GM06990 (cell line): ENCODE data around the gene UGT1A4.

Source experiments
- DNase-seq: peaks from one replicate; pipeline ENCODE4 v3.0.0-alpha.2; 2011; ENCODE audit not compliant: insufficient read length; ENCODE audit errors: extremely low read depth
- H3K27me3 ChIP-seq: replicated peaks from 2 replicates; pipeline ENCODE4 v1.6.0; 2011; ENCODE audit warnings: low read length; ENCODE audit not compliant: control insufficient read depth, insufficient read depth
- H3K36me3 ChIP-seq: 2 replicates; pipeline ENCODE4 v1.5.1; 2011; ENCODE audit warnings: low read length; ENCODE audit not compliant: control insufficient read depth, insufficient read depth
- H3K4me3 ChIP-seq: replicated peaks from 2 replicates; pipeline ENCODE4 v1.5.1; 2011; ENCODE audit warnings: low read depth, mild to moderate bottlenecking, control low read depth, low read length
- CTCF ChIP-seq: IDR thresholded peaks from 2 replicates; pipeline ENCODE4 v1.5.1; 2011; ENCODE audit warnings: low read length, control low read depth, mild to moderate bottlenecking, inconsistent platforms; ENCODE audit not compliant: insufficient read depth, poor library complexity, severe bottlenecking

The UGT1A4 gene

DNA sequence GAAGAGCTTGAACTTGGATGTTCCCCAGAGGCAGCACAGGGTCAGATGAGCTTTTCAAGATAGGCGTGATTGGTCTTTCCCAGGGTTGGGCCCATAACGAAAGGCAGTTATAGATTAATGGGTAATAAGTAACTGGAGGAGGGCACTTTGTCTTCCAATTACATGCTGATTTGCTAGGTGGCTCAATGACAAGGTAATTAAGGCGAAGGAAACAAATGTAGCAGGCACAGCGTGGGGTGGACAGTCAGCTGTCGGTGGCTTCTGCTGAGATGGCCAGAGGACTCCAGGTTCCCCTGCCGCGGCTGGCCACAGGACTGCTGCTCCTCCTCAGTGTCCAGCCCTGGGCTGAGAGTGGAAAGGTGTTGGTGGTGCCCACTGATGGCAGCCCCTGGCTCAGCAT lies at the start of gene UGT1A4:
Gene UGT1A4 (plus strand): TSS at position 185 of the 400 bp plus-strand sequence. CDS start 85 bp downstream, at position 270.
- H3K36me3 ChIP-seq = no peaks in the 10 kb centered on the region
- DNase-seq = no peak
- H3K27me3 ChIP-seq = no peaks in the 10 kb centered on the region
- no peak within 1 kb of the TSS for H3K4me3 ChIP-seq
- no peak for TF ChIP-seq CTCF

DNA sequence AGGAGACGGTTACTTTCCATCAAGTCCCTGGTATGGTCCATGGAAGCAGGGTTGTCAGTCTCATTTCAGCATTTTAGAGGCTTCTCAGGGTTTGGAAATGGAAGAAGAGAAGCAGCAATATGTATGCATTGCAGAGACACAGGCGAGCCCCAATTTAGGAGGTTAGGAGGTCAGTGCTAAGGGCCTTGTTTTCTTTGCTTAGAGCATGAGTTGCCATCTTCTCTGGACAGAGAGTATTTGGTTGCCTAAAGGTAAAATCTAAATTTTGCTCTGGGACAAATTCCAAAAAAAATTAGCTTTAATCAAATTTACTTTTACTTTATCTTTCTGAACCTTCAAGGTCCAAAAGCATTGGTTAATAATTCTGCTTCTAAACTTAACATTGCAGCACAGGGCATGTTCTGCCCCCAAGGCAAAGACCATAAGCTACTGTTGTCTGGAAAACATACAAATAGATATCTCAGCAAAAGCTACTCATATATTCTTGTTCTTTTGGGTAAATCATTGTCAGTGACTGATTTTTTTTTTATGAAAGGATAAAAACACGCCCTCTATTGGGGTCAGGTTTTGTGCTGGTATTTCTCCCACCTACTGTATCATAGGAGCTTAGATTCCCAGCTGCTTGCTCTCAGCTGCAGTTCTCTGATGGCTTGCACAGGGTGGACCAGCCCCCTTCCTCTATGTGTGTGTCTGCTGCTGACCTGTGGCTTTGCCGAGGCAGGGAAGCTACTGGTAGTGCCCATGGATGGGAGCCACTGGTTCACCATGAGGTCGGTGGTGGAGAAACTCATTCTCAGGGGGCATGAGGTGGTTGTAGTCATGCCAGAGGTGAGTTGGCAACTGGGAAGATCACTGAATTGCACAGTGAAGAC lies 47.0 kb upstream of the UGT1A4 start, which contains the start of gene UGT1A9:
Gene UGT1A9 (plus strand): TSS at position 609 of the 872 bp plus-strand sequence. CDS start 37 bp downstream, at position 646.
- no peaks in the 10 kb centered on the region for H3K27me3 ChIP-seq
- TF ChIP-seq CTCF = no peak
- H3K4me3 ChIP-seq = no peak within 1 kb of the TSS
- DNase-seq = no peak
- no peaks in the 10 kb centered on the region for H3K36me3 ChIP-seq

DNA sequence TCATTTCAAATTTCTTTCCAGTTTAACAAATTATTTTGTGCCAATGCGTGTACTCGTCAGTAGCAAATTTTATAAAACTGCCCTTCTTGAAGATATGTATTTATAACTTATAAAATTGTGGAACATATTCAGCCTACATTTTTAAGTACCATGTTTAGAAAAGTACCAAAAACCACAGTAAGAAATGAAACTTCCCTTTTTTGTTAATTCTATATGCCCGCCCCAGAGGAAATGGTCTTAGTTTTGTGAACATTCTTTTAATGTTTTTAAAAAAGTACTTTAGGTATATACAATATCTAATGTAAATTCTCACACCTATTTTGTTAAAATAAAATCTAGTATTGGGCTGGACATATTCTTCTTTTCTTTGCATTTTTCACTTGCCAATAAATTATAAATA lies 45.6 kb upstream of the UGT1A4 start:
- Histone ChIP-seq H3K36me3 (no peaks in the 10 kb centered on the region), H3K4me3 (no peak overlapping the region), H3K27me3 (no peaks in the 10 kb centered on the region)
- no peak for DNase-seq
- no peak for TF ChIP-seq CTCF

DNA sequence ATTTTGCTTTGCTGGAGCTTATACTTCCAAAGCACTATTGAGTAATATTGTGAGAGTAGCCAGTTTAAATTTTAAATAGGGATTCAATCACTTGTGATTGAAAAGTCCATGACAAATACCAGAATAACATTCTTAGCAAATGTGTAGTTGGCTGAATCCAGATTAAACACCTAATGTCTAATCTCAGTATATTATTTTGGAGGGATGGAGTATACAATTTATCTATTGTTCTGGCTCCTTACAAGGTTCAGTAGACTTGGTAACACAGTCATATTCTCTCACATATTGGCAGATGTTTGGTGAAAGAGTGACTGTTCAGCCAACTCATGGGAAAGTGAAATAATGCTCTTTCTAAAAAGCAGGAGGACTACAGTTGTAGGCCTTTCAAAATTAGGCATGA lies 44.6 kb upstream of the UGT1A4 start:
- no peak for TF ChIP-seq CTCF
- Histone ChIP-seq H3K36me3 (no peaks in the 10 kb centered on the region), H3K27me3 (no peaks in the 10 kb centered on the region), H3K4me3 (no peak overlapping the region)
- DNase-seq = no peak

- no peaks in the 10 kb centered on the region for H3K36me3 ChIP-seq
- TF ChIP-seq CTCF = no peak
These were observed 44.2 kb upstream of the UGT1A4 start for GRCh38 chr2:233674314-233674713.

More at GRCh38 chr2:233674314-233674713, 44.2 kb upstream of the UGT1A4 start:
- DNase-seq = no peak
- H3K27me3 ChIP-seq = no peaks in the 10 kb centered on the region
- H3K4me3 ChIP-seq = no peak overlapping the region
